SU-DHL-6 (cell line): ENCODE measurements around the gene MAPK8.
"Not testable (repeated sequence)": the region's sequence is repeated elsewhere in the genome, so short reads cannot be mapped to it uniquely, and the experiment has no call there.

Experiments used
- CTCF ChIP-seq: fragments of 200-600 bp; sonication (generic); IDR thresholded peaks from one replicate; pipeline ENCODE4 v1.5.1; 2017; ENCODE audit warnings: antibody characterized with exemption, mild to moderate bottlenecking, low read length, moderate library complexity; ENCODE audit not compliant: insufficient read depth, poor library complexity, severe bottlenecking
- EZH2phosphoT487 ChIP-seq: fragments of 200-600 bp; sonication (generic), shearing (Covaris generic); conservative IDR thresholded peaks from 2 replicates; pipeline ENCODE4 v1.6.1; 2018; ENCODE audit warnings: mild to moderate bottlenecking, antibody characterized with exemption, low read length, moderate library complexity, mixed read lengths

GRCh38 chr10:48281697-48282096 lies 24.8 kb upstream of the MAPK8 start:
- TF ChIP-seq CTCF, EZH2phosphoT487: not testable (repeated sequence)
